ENCODE data around the gene COLGALT1.
A peak's percentile ranks its signal among the peaks of the same experiment; 100 is the strongest.
"Not testable (repeated sequence)": the region's sequence is repeated elsewhere in the genome, so short reads cannot be mapped to it uniquely, and the experiment has no call there.

Gene COLGALT1

GRCh38 chr19:17549085-17549740 lies 6.2 kb upstream of the COLGALT1 start:
- Histone ChIP-seq H3K9me3 (replicated peaks in 1 of 2; ENCODE audit: control insufficient read depth in 2 of 2, insufficient read depth in 1 of 2, low read depth in 1 of 2, low read length in 2 of 2) (peaks cover 2 to 8% of the 10 kb centered on the region in 2 donors), H4K8ac (ENCODE audit: low read depth, low read length) (peak overlapping the region; percentile 23), H2BK15ac (ENCODE audit: low read length) (peak overlapping the region; percentile 75), H3K36me3 (replicated peaks in 1 of 2; ENCODE audit: control insufficient read depth in 2 of 2, insufficient read depth in 2 of 2, low read length in 2 of 2) (no peaks in the 10 kb centered on the region), H3K18ac (ENCODE audit: low read length) (no peak overlapping the region), H3K4ac (ENCODE audit: low read length) (no peak overlapping the region), H3K4me2 (ENCODE audit: insufficient read depth, low read length, poor library complexity, severe bottlenecking) (no peak overlapping the region), H2AFZ (ENCODE audit: low read length) (no peak overlapping the region), H3K4me1 (ENCODE audit: control insufficient read depth in 2 of 2, insufficient read depth in 1 of 2, low read depth in 1 of 2, low read length in 2 of 2) (peaks cover 3 to 17% of the 10 kb centered on the region in 2 donors), H3K9ac (ENCODE audit: low read depth, low read length, poor library complexity) (no peak overlapping the region), H3K14ac (ENCODE audit: low read length) (no peak overlapping the region), H2BK120ac (ENCODE audit: low read depth, low read length) (no peak overlapping the region), H2BK5ac (ENCODE audit: low read length) (no peak overlapping the region), H3K79me1 (ENCODE audit: low read depth, low read length) (no peaks in the 10 kb centered on the region), H3K27me3 (ENCODE audit: control insufficient read depth in 3 of 3, insufficient read depth in 3 of 3, low read depth in 1 of 3, low read length in 3 of 3) (no peaks in the 10 kb centered on the region), H4K91ac (ENCODE audit: low read depth, low read length, poor library complexity) (no peak overlapping the region), H3K23ac (ENCODE audit: low read depth, low read length, poor library complexity) (peak overlapping the region; percentile 12), H3K4me3 (ENCODE audit: low read length in 2 of 2) (no peak overlapping the region), H2BK12ac (ENCODE audit: low read length) (peak overlapping the region; percentile 41), H3K27ac (replicated peaks; ENCODE audit: low read length) (no peak overlapping the region), H2AK5ac (ENCODE audit: low read depth, low read length) (peak overlapping the region; percentile 70)
- WGBS, 2 donors (ENCODE audit: extremely low coverage in 2 of 2, insufficient read length in 2 of 2, insufficient replicate concordance in 1 of 2), result no CpG with 5 or more reads among the region's 5 CpGs
- DNase-seq (ENCODE audit: low spot score), result no peak

- Histone ChIP-seq H3K14ac (ENCODE audit: low read length) (no peak overlapping the region), H3K23ac (ENCODE audit: low read depth, low read length, poor library complexity) (no peak overlapping the region), H4K91ac (ENCODE audit: low read depth, low read length, poor library complexity) (no peak overlapping the region), H3K27ac (replicated peaks; ENCODE audit: low read length) (no peak overlapping the region), H3K4ac (ENCODE audit: low read length) (no peak overlapping the region), H2BK120ac (ENCODE audit: low read depth, low read length) (no peak overlapping the region), H2AK5ac (ENCODE audit: low read depth, low read length) (no peak overlapping the region), H4K8ac (ENCODE audit: low read depth, low read length) (no peak overlapping the region), H2AFZ (ENCODE audit: low read length) (no peak overlapping the region), H3K27me3 (ENCODE audit: control insufficient read depth in 3 of 3, insufficient read depth in 3 of 3, low read depth in 1 of 3, low read length in 3 of 3) (no peaks in the 10 kb centered on the region), H3K9ac (ENCODE audit: low read depth, low read length, poor library complexity) (no peak overlapping the region), H3K9me3 (replicated peaks in 1 of 2; ENCODE audit: control insufficient read depth in 2 of 2, insufficient read depth in 1 of 2, low read depth in 1 of 2, low read length in 2 of 2) (peaks cover 2 to 4% of the 10 kb centered on the region in 2 donors), H2BK5ac (ENCODE audit: low read length) (no peak overlapping the region), H2BK12ac (ENCODE audit: low read length) (no peak overlapping the region), H3K4me3 (ENCODE audit: low read length in 2 of 2) (no peak overlapping the region), H3K4me2 (ENCODE audit: insufficient read depth, low read length, poor library complexity, severe bottlenecking) (no peak overlapping the region), H3K18ac (ENCODE audit: low read length) (no peak overlapping the region), H3K4me1 (ENCODE audit: control insufficient read depth in 2 of 2, insufficient read depth in 1 of 2, low read depth in 1 of 2, low read length in 2 of 2) (peaks cover 6 to 17% of the 10 kb centered on the region in 2 donors), H2BK15ac (ENCODE audit: low read length) (no peak overlapping the region), H3K79me1 (ENCODE audit: low read depth, low read length) (no peaks in the 10 kb centered on the region), H3K36me3 (replicated peaks in 1 of 2; ENCODE audit: control insufficient read depth in 2 of 2, insufficient read depth in 2 of 2, low read length in 2 of 2) (no peaks in the 10 kb centered on the region)
- WGBS, 2 donors (ENCODE audit: extremely low coverage in 2 of 2, insufficient read length in 2 of 2, insufficient replicate concordance in 1 of 2), result no CpG with 5 or more reads among the region's 4 CpGs
- DNase-seq (ENCODE audit: low spot score), result no peak
Observed at GRCh38 chr19:17550076-17550667, 5.3 kb upstream of the COLGALT1 start.

DNA sequence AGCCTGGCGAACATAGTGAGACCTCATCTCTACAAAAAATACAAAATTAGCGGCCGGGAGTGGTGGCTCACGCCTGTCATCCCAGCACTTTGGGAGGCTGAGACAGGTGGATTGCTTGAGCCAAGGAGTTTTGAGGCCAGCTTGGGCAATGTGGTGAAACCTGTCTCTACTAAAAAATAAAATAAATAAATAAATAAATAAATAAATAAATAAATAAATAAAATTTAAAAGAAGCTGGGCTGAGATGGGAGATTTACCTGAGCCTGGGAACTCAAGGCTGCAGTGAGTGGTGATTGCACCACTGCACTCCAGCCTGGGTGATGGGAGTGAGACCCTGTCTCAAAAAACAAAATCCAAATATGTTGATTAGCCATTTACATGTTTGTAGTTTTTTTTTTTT lies 2.7 kb upstream of the COLGALT1 start:
- H4K91ac ChIP-seq (ENCODE audit: low read depth, low read length, poor library complexity); H2AK5ac ChIP-seq (ENCODE audit: low read depth, low read length); H2BK15ac ChIP-seq (ENCODE audit: low read length); H3K4me2 ChIP-seq (ENCODE audit: insufficient read depth, low read length, poor library complexity, severe bottlenecking); H2BK12ac ChIP-seq (ENCODE audit: low read length); H3K4me1 ChIP-seq (ENCODE audit: control insufficient read depth in 2 of 2, insufficient read depth in 1 of 2, low read depth in 1 of 2, low read length in 2 of 2); H3K23ac ChIP-seq (ENCODE audit: low read depth, low read length, poor library complexity); H3K4ac ChIP-seq (ENCODE audit: low read length); H3K9ac ChIP-seq (ENCODE audit: low read depth, low read length, poor library complexity); H3K79me1 ChIP-seq (ENCODE audit: low read depth, low read length); H3K27ac ChIP-seq (replicated peaks; ENCODE audit: low read length); H3K4me3 ChIP-seq (ENCODE audit: low read length in 2 of 2); DNase-seq (ENCODE audit: low spot score); H2BK5ac ChIP-seq (ENCODE audit: low read length); H3K14ac ChIP-seq (ENCODE audit: low read length); H4K8ac ChIP-seq (ENCODE audit: low read depth, low read length); H3K27me3 ChIP-seq (ENCODE audit: control insufficient read depth in 3 of 3, insufficient read depth in 3 of 3, low read depth in 1 of 3, low read length in 3 of 3); H3K18ac ChIP-seq (ENCODE audit: low read length); H3K9me3 ChIP-seq (replicated peaks in 1 of 2; ENCODE audit: control insufficient read depth in 2 of 2, insufficient read depth in 1 of 2, low read depth in 1 of 2, low read length in 2 of 2); H2BK120ac ChIP-seq (ENCODE audit: low read depth, low read length); H3K36me3 ChIP-seq (replicated peaks in 1 of 2; ENCODE audit: control insufficient read depth in 2 of 2, insufficient read depth in 2 of 2, low read length in 2 of 2): not testable (repeated sequence)
- no CpG with 5 or more reads among the region's 4 CpGs for WGBS, 2 donors (ENCODE audit: extremely low coverage in 2 of 2, insufficient read length in 2 of 2, insufficient replicate concordance in 1 of 2)
- H2AFZ ChIP-seq (ENCODE audit: low read length), result peak overlapping the region; percentile 55

DNA sequence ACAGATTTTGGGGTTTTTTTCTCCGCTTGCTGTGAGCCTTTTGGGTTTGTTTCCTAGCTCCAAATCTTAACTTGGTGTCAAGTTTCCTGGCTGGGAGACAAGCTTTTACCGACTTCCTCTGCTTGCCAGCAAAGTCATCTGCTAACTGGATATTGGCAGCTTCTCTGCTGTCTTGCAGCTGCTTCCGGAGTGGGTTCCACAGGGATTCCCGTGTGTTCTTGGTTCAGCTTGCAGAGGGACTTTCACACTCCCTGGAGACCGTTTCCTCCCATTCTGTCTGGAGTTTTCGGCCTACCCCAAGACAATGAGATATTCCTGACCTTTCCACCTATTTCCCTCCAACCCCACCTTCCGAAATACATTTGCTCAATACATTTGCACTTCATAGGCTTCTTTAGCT lies 2.2 kb upstream of the COLGALT1 start:
- DNase-seq (ENCODE audit: low spot score), result no peak

More for the DNA sequence above, 2.2 kb upstream of the COLGALT1 start:
- Histone ChIP-seq H3K79me1 (ENCODE audit: low read depth, low read length) (peaks cover 7% of the 10 kb centered on the region), H2AK5ac (ENCODE audit: low read depth, low read length) (no peak overlapping the region), H2BK15ac (ENCODE audit: low read length) (no peak overlapping the region), H2BK5ac (ENCODE audit: low read length) (no peak overlapping the region), H3K9ac (ENCODE audit: low read depth, low read length, poor library complexity) (no peak overlapping the region), H3K27ac (replicated peaks; ENCODE audit: low read length) (peak overlapping the region; percentile 14), H4K91ac (ENCODE audit: low read depth, low read length, poor library complexity) (no peak overlapping the region), H3K27me3 (ENCODE audit: control insufficient read depth in 3 of 3, insufficient read depth in 3 of 3, low read depth in 1 of 3, low read length in 3 of 3) (no peaks in the 10 kb centered on the region), H3K18ac (ENCODE audit: low read length) (no peak overlapping the region), H4K8ac (ENCODE audit: low read depth, low read length) (no peak overlapping the region), H3K36me3 (replicated peaks in 1 of 2; ENCODE audit: control insufficient read depth in 2 of 2, insufficient read depth in 2 of 2, low read length in 2 of 2) (peaks cover 2 to 9% of the 10 kb centered on the region in 2 donors), H2BK12ac (ENCODE audit: low read length) (no peak overlapping the region), H2AFZ (ENCODE audit: low read length) (peak overlapping the region; percentile 55), H3K4me2 (ENCODE audit: insufficient read depth, low read length, poor library complexity, severe bottlenecking) (no peak overlapping the region), H3K23ac (ENCODE audit: low read depth, low read length, poor library complexity) (no peak overlapping the region), H3K4ac (ENCODE audit: low read length) (no peak overlapping the region), H3K4me3 (ENCODE audit: low read length in 2 of 2) (peak overlapping the region in 1 of 2 donors; percentile 8), H2BK120ac (ENCODE audit: low read depth, low read length) (no peak overlapping the region), H3K14ac (ENCODE audit: low read length) (no peak overlapping the region), H3K4me1 (ENCODE audit: control insufficient read depth in 2 of 2, insufficient read depth in 1 of 2, low read depth in 1 of 2, low read length in 2 of 2) (peaks cover 6 to 8% of the 10 kb centered on the region in 2 donors), H3K9me3 (replicated peaks in 1 of 2; ENCODE audit: control insufficient read depth in 2 of 2, insufficient read depth in 1 of 2, low read depth in 1 of 2, low read length in 2 of 2) (peaks cover 2 to 4% of the 10 kb centered on the region in 2 donors)
- WGBS, 2 donors (ENCODE audit: extremely low coverage in 2 of 2, insufficient read length in 2 of 2, insufficient replicate concordance in 1 of 2), result no CpG with 5 or more reads among the region's 7 CpGs

All from neuronal stem cell (in vitro differentiated cells).